NK-92 treated with Interleukin-12 subunit alpha and Interleukin-12 subunit beta, amount 100 ng/mL, for 24 hours (cell line): Measurements from ENCODE around the gene PCSK2.

ENCODE experiments used
- DNase-seq: peaks from one replicate; lab custom pipeline; 2025; lab: John Stamatoyannopoulos, UW

PCSK2 gene

GRCh38 chr20:17481661-17482060, 254.8 kb downstream of the PCSK2 start:
- no peak for DNase-seq

- no peak for DNase-seq
These were observed 255.7 kb downstream of the PCSK2 start for GRCh38 chr20:17482536-17482935.

- no peak for DNase-seq
These were observed 258.2 kb downstream of the PCSK2 start for GRCh38 chr20:17485017-17485416.

GRCh38 chr20:17488916-17489600, 262.2 kb downstream of the PCSK2 start:
- DNase-seq = no peak

GRCh38 chr20:17490501-17490900, 263.7 kb downstream of the PCSK2 start:
- DNase-seq = no peak

- no peak for DNase-seq
These were observed 264.2 kb downstream of the PCSK2 start for GRCh38 chr20:17491041-17491440.

GRCh38 chr20:17491488-17491887, 264.6 kb downstream of the PCSK2 start:
- no peak for DNase-seq

GRCh38 chr20:17493173-17493572, 266.3 kb downstream of the PCSK2 start:
- no peak for DNase-seq

- DNase-seq = no peak
These were observed 267.4 kb downstream of the PCSK2 start for GRCh38 chr20:17494201-17494600.

- no peak for DNase-seq
These were observed 269.0 kb downstream of the PCSK2 start for GRCh38 chr20:17495826-17496225.

GRCh38 chr20:17497821-17498580, 271.2 kb downstream of the PCSK2 start:
- DNase-seq = no peak

GRCh38 chr20:17498641-17499040, 271.8 kb downstream of the PCSK2 start:
- DNase-seq = no peak

- DNase-seq = no peak
These were observed 272.2 kb downstream of the PCSK2 start for GRCh38 chr20:17499041-17499440.

GRCh38 chr20:17500271-17500670, 273.4 kb downstream of the PCSK2 start:
- DNase-seq = no peak

GRCh38 chr20:17500826-17501225, 274.0 kb downstream of the PCSK2 start:
- no peak for DNase-seq

- no peak for DNase-seq
These were observed 274.9 kb downstream of the PCSK2 start for GRCh38 chr20:17501701-17502100.

- no peak for DNase-seq
These were observed 275.3 kb downstream of the PCSK2 start for GRCh38 chr20:17502105-17502504.

- DNase-seq = no peak
These were observed 276.6 kb downstream of the PCSK2 start for GRCh38 chr20:17503301-17504065.

GRCh38 chr20:17504066-17504897, 277.4 kb downstream of the PCSK2 start:
- no peak for DNase-seq

GRCh38 chr20:17504898-17505635, 278.2 kb downstream of the PCSK2 start:
- peak; percentile 65 for DNase-seq
